Heart left ventricle (tissue), 16 donors: Measurements from ENCODE around the gene SOX6. TPM values are rescaled to one million over a fixed set of nuclear protein-coding genes. Genes with fewer than 3 reads are reported as not detected.

ENCODE experiments used
- ATAC-seq, 4 donors: fragments of 200-7000 bp; cut with Tn5 transposase; one replicate each; pipeline ENCODE4 v1.9.1; 2020 to 2022; ENCODE audit warnings: moderate library complexity in 4 of 4, mild to moderate bottlenecking in 3 of 4, moderate number of reproducible peaks in 1 of 4
- DNase-seq, 5 donors: peaks; one replicate each; pipeline ENCODE4 v3.0.0-alpha.2; 2020
- H3K27ac ChIP-seq, 12 donors: fragments of 200-600 bp; sonication (generic) in 4 of 12; one replicate each; pipeline versions ENCODE4 v1.5.0 to v1.8.0; 2016 to 2022; ENCODE audit warnings: mild to moderate bottlenecking in 2 of 12
- H3K27me3 ChIP-seq, 9 donors: fragments of 200-600 bp; sonication (generic) in 2 of 9; one replicate each; pipeline versions ENCODE4 v1.5.1 to v1.8.0; 2016 to 2022; ENCODE audit warnings: mild to moderate bottlenecking in 3 of 9
- H3K36me3 ChIP-seq, 9 donors: fragments of 200-600 bp; sonication (generic) in 2 of 9; one replicate each; pipeline versions ENCODE4 v1.5.0 to v1.8.0; 2018 to 2022; ENCODE audit warnings: mild to moderate bottlenecking in 2 of 9
- H3K4me1 ChIP-seq, 12 donors: fragments of 200-600 bp; sonication (generic) in 4 of 12; one replicate each; pipeline versions ENCODE4 v1.5.0 to v1.8.0; 2016 to 2022; ENCODE audit warnings: mild to moderate bottlenecking in 3 of 12
- H3K4me3 ChIP-seq, 12 donors: fragments of 200-600 bp; sonication (generic) in 4 of 12; one replicate each; pipeline versions ENCODE4 v1.5.0 to v1.8.0; 2017 to 2022; ENCODE audit warnings: mild to moderate bottlenecking in 9 of 12, moderate library complexity in 4 of 12
- H3K9me3 ChIP-seq, 12 donors: fragments of 200-600 bp; sonication (generic) in 4 of 12; one replicate each; pipeline versions ENCODE4 v1.5.0 to v1.8.0; 2016 to 2022; ENCODE audit warnings: mild to moderate bottlenecking in 1 of 12
- POLR2A ChIP-seq, 2 donors: fragments of 450-650 bp; IDR thresholded peaks; one replicate each; pipeline ENCODE4 v1.6.1; 2017; ENCODE audit warnings: antibody characterized with exemption in 2 of 2, mild to moderate bottlenecking in 2 of 2, moderate library complexity in 2 of 2
- WGBS, 4 donors: extraction: QIAGEN DNeasy Blood & Tissue Kit in 2 of 4; methylation state at CpG; one replicate each; pipeline versions ENCODE4 v1.1.5 to v1.1.7; 2013 to 2018; 5-methylcytosine and 5-hydroxymethylcytosine counted together
- intact Hi-C, 10 donors: fragments of 100-400 bp; cut with DNase I; formaldehyde crosslinking; loops; one replicate each; pipeline versions ENCODE4 v1.11.1 to v1.14.2; 2022
- polyA plus RNA-seq, 2 donors: library from polyadenylated mRNA; stranded (reverse); fragments of 200-250 nt; gene quantifications; one replicate each; pipeline ENCODE4 v1.2.3, GENCODE V29; 2013
- total RNA-seq, 9 donors: library from RNA; depleted of rRNA in 2 of 9; stranded (reverse); fragments of >200 nt in 2 of 9; fragmentation: NEBNext Ultra II Directional in 3 of 9; extraction: Animal tissue kit (Norgen Biotek cat#: 25700) in 3 of 9; gene quantifications; one replicate each; pipeline versions ENCODE4 v1.1.0 to v1.2.4, GENCODE V29; 2016 to 2023
- TF ChIP-seq, protein P1 (sequence below), 12 donors: fragments of 200-600 bp; sonication (generic) in 4 of 12; IDR thresholded peaks; one replicate each; pipeline versions ENCODE4 v1.5.0 to v1.8.0; 2018 to 2022; ENCODE audit warnings: antibody characterized with exemption in 12 of 12, mild to moderate bottlenecking in 5 of 12
- donor health status: ischemic (EF 13 %, LVEDD 7.1; RV severe dilation, severe dysfunction).
- donor health status: healthy with polysubstance abuse.
- donor health status: DM: no; HTN: yes; CAD: no.
- donor health status: DM: no; HTN: no; CAD: no.
- donor health status: ischemic (EF 25% LVEDD 6.9; RV normal size, moderate dysfunction).
- donor health status: ischemic (EF 25% LVEDD 5.7; RV mildly dilated, moderate dysfunction).
- donor health status: healthy.
- donor health status: DM: yes; HTN: yes; CAD: no.
- donor health status: ischemic (EF 35%, LVEDD 5.7; RV mildly dilated, moderate dysfunction).
- donor health status: nonischemic (EF 11% LVEDD 7.7; RV severe dilation, severe dysfunction).
- donor health status: DM: yes; HTN: yes; CAD: no.
- donor health status: PGD.
- donor health status: ischemic (EF 29% LVEDD 5.4; RV normal size, mild dysfunction).
- donor health status: nonischemic (EF 23%, LVEDD 6.1; RV moderate dilation, normal function).

Gene SOX6
- total and polyA plus RNA-seq, 11 donors, result 1.5 to 39.6 (median 15.6) TPM

DNA sequence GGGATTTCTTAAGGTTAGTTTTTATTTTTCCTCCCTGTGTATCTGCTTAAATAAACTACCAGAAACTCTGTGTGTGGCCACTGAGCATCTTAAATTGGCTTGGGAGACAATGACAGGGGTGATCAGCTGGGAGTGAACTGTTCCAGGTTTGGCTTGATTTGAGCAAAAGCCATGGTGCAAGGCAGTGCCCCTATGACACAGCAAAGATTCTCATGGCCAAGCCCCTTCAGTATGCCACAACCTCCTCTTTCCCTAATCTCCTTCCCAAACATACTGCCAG is 370.5 kb downstream of the SOX6 start:
- peaks cover 0 to 15% (median 0%) of the 10 kb centered on the region in 9 donors for H3K36me3 ChIP-seq

DNA sequence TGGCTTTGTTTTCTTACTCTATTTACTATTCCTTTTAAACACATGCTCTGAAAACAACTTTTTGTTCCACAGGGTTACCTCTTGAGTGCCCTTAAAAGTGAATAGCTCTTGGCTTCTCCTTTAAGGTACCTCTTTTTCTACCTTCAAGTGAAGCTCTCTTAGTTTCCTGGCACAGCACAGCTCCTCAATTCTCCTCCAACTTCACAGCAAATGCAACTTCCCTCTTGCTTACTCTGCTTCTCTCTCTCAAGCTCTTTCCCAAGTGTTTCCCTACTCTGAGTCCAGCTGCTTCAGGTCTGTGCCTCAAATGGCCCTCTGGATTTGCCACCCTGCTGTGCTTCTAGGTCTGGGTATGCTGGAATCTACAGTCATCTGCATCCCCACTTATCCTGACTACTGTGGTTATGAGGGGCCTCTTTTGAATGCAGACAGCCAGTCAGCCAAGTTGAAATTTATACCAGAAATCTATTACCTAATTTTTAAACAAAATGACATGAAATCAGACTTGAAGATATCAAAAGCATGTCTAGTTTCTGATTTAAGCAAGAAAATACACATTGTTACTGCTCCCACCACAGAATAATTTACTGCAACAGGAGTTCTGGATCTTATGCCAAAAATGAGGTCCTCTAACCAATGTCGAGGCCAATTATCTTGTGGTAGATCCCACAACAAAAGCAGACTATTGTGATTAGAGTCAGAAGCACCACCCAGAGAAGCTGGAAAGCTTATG is 371.1 kb downstream of the SOX6 start:
- DNase-seq (no peak), ATAC-seq (no peak)
- 43 to 65% (median 61%) methylated on average over 1 of the region's 1 CpG for WGBS, 4 donors
- H3K27me3 ChIP-seq, result no peaks in the 10 kb centered on the region
- TF ChIP-seq, protein P1, sequence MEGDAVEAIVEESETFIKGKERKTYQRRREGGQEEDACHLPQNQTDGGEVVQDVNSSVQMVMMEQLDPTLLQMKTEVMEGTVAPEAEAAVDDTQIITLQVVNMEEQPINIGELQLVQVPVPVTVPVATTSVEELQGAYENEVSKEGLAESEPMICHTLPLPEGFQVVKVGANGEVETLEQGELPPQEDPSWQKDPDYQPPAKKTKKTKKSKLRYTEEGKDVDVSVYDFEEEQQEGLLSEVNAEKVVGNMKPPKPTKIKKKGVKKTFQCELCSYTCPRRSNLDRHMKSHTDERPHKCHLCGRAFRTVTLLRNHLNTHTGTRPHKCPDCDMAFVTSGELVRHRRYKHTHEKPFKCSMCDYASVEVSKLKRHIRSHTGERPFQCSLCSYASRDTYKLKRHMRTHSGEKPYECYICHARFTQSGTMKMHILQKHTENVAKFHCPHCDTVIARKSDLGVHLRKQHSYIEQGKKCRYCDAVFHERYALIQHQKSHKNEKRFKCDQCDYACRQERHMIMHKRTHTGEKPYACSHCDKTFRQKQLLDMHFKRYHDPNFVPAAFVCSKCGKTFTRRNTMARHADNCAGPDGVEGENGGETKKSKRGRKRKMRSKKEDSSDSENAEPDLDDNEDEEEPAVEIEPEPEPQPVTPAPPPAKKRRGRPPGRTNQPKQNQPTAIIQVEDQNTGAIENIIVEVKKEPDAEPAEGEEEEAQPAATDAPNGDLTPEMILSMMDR (IDR thresholded peaks at IDR 0.05), result no peak
- no peak for TF ChIP-seq POLR2A (IDR thresholded peaks at IDR 0.05)
- no peak overlapping the region for H3K4me3 ChIP-seq
- peaks cover 0 to 15% (median 0%) of the 10 kb centered on the region in 9 donors for H3K36me3 ChIP-seq
- peaks cover 0 to 21% (median 9%) of the 10 kb centered on the region in 12 donors for H3K4me1 ChIP-seq
- H3K27ac ChIP-seq, result no peak overlapping the region
- intact Hi-C loops, result loop anchor here in 1 of 10 donors (5.0 kb wide), 1 partner anchor 73 kb away; no protein-coding TSS in a partner anchor
- no peaks in the 10 kb centered on the region for H3K9me3 ChIP-seq

More for the DNA sequence above, 370.5 kb downstream of the SOX6 start:
- TF ChIP-seq, protein P1 (IDR thresholded peaks at IDR 0.05), result no peak
- TF ChIP-seq POLR2A (IDR thresholded peaks at IDR 0.05), result no peak
- Histone ChIP-seq H3K27me3 (no peaks in the 10 kb centered on the region), H3K4me1 (peaks cover 0 to 21% (median 9%) of the 10 kb centered on the region in 12 donors), H3K27ac (no peak overlapping the region), H3K4me3 (no peak overlapping the region), H3K9me3 (no peaks in the 10 kb centered on the region)
- ATAC-seq (no peak), DNase-seq (no peak)
- intact Hi-C loops, result loop anchor here in 1 of 10 donors (5.0 kb wide), 1 partner anchor 73 kb away; no protein-coding TSS in a partner anchor

DNA sequence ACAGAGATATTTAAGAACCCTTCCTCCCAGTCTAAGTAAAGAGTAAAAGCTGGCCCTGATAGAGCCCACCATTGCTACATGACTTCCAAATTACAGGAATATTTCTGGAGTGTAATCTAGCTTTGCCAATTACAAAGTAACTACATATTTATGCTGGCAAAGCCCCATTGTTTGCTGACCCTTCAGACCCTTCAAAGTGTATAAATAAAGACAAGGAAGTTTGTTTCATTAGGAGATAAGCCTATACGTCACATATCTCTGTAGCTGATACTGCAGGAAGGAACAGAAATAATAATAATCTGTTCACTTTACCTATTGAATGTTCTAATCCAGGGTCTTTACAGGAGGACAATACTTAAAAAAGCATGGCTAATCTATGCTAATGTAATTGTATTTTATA is 375.1 kb downstream of the SOX6 start:
- H3K4me1 ChIP-seq, result peaks cover 0 to 8% (median 0%) of the 10 kb centered on the region in 12 donors
- DNase-seq, result no peak
- H3K9me3 ChIP-seq, result no peaks in the 10 kb centered on the region
- no peak for TF ChIP-seq POLR2A (IDR thresholded peaks at IDR 0.05)
- TF ChIP-seq, protein P1 (IDR thresholded peaks at IDR 0.05), result no peak
- H3K4me3 ChIP-seq, result no peak overlapping the region
- H3K27ac ChIP-seq, result no peak overlapping the region
- intact Hi-C loops, result no loop called here
- ATAC-seq, result no peak
- H3K27me3 ChIP-seq, result no peaks in the 10 kb centered on the region
- WGBS, 4 donors, result 63 to 72% (median 65%) methylated on average over 1 of the region's 1 CpG
- peaks cover 0 to 15% (median 0%) of the 10 kb centered on the region in 9 donors for H3K36me3 ChIP-seq

DNA sequence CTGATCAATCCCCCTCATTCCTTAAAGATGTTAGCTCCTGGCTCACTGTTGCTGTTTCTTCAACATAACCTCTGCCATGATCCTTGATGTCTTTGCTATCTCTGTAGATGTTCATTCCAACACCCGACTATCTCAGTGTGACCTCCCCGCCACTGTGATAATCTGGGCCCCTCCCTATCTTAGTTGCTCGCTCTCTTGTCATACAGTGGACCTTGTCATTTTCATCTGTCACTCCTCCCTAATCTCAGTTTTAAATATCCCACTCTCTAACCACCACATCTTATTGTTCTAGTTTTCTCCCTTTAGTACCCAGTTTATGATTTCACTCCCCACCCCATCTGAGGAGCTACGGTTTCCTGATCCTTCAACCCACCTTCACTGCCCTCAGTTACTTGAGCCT is 379.2 kb downstream of the SOX6 start:
- peak in 1 of 4 donors; percentile 16 for ATAC-seq
- Histone ChIP-seq H3K27ac (no peak overlapping the region), H3K4me3 (no peak overlapping the region), H3K36me3 (no peaks in the 10 kb centered on the region), H3K4me1 (peaks cover 0 to 8% (median 0%) of the 10 kb centered on the region in 12 donors), H3K27me3 (no peaks in the 10 kb centered on the region), H3K9me3 (no peaks in the 10 kb centered on the region)
- intact Hi-C loops, result loop anchor here in 3 of 10 donors (10.0 kb wide), 3 partner anchors 152 to 652 kb away; no protein-coding TSS in a partner anchor
- WGBS, 4 donors, result 55 to 65% (median 59%) methylated on average over 4 of the region's 4 CpGs
- DNase-seq, result no peak
- no peak for TF ChIP-seq POLR2A (IDR thresholded peaks at IDR 0.05)
- TF ChIP-seq, protein P1 (IDR thresholded peaks at IDR 0.05), result no peak
